SK-N-SH (cell line): ENCODE data around the gene PDGFC.

Experiments used
- JUND ChIP-seq: IDR thresholded peaks from 2 replicates; pipeline ENCODE4 v1.4.0; 2012
- MXI1 ChIP-seq: IDR thresholded peaks from 2 replicates; pipeline ENCODE4 v1.6.1; 2012; ENCODE audit warnings: mild to moderate bottlenecking, low read depth, low read length, improper control_type of control experiment
- RCOR1 ChIP-seq: fragments of 150-350 bp; IDR thresholded peaks from 2 replicates; pipeline ENCODE4 v1.6.1; 2017; ENCODE audit warnings: antibody characterized with exemption, low read length
- RFX5 ChIP-seq: IDR thresholded peaks from 2 replicates; pipeline ENCODE4 v1.6.1; 2012; ENCODE audit warnings: mild to moderate bottlenecking, improper control_type of control experiment, low read length
- TAF1 ChIP-seq: IDR thresholded peaks from 2 replicates; pipeline ENCODE4 v1.6.1; 2012; ENCODE audit warnings: low read depth, mild to moderate bottlenecking, low read length, moderate library complexity, borderline replicate concordance
- TF ChIP-seq, protein P1 (sequence below): fragments of 200-600 bp; sonication (generic); IDR thresholded peaks from 2 replicates; pipeline ENCODE4 v1.6.1; 2017; ENCODE audit warnings: antibody characterized with exemption, mild to moderate bottlenecking, moderate library complexity
- TF ChIP-seq, protein P2 (sequence below): fragments of 150-350 bp; IDR thresholded peaks from 2 replicates; pipeline ENCODE4 v1.6.1; 2017; ENCODE audit warnings: antibody characterized with exemption, low read length, low read depth, borderline replicate concordance
- TF ChIP-seq, protein P3 (sequence below): fragments of 150-350 bp; IDR thresholded peaks from 2 replicates; pipeline ENCODE4 v1.6.1; 2016; ENCODE audit warnings: mild to moderate bottlenecking, low read depth, low read length
- TF ChIP-seq, protein P4 (sequence below): IDR thresholded peaks from 2 replicates; pipeline ENCODE4; 2012

DNA sequence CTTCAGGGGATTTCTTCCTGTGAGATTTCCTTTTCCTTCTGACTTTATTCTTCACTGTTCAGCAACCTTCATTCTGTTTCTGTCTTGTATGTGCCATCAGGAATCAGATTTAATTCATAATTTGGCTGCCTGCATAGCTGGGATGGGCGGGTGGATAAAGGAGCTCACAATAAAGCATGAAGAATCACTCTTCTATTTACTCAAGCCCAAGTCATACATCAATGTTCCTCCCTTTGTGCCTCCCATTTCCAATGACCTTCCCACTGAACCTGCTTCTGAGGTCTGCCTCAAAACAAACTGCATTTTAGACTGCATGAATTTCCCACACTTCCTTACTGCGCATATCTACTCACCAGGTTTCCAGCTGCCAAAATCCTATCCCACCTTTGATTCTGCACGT lies 14.0 kb downstream of the PDGFC start:
- TF ChIP-seq, protein P1, sequence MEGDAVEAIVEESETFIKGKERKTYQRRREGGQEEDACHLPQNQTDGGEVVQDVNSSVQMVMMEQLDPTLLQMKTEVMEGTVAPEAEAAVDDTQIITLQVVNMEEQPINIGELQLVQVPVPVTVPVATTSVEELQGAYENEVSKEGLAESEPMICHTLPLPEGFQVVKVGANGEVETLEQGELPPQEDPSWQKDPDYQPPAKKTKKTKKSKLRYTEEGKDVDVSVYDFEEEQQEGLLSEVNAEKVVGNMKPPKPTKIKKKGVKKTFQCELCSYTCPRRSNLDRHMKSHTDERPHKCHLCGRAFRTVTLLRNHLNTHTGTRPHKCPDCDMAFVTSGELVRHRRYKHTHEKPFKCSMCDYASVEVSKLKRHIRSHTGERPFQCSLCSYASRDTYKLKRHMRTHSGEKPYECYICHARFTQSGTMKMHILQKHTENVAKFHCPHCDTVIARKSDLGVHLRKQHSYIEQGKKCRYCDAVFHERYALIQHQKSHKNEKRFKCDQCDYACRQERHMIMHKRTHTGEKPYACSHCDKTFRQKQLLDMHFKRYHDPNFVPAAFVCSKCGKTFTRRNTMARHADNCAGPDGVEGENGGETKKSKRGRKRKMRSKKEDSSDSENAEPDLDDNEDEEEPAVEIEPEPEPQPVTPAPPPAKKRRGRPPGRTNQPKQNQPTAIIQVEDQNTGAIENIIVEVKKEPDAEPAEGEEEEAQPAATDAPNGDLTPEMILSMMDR = no peak
- no peak for TF ChIP-seq RCOR1
- no peak for TF ChIP-seq TAF1
- TF ChIP-seq, protein P2, sequence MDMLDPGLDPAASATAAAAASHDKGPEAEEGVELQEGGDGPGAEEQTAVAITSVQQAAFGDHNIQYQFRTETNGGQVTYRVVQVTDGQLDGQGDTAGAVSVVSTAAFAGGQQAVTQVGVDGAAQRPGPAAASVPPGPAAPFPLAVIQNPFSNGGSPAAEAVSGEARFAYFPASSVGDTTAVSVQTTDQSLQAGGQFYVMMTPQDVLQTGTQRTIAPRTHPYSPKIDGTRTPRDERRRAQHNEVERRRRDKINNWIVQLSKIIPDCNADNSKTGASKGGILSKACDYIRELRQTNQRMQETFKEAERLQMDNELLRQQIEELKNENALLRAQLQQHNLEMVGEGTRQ = no peak
- TF ChIP-seq, protein P3, sequence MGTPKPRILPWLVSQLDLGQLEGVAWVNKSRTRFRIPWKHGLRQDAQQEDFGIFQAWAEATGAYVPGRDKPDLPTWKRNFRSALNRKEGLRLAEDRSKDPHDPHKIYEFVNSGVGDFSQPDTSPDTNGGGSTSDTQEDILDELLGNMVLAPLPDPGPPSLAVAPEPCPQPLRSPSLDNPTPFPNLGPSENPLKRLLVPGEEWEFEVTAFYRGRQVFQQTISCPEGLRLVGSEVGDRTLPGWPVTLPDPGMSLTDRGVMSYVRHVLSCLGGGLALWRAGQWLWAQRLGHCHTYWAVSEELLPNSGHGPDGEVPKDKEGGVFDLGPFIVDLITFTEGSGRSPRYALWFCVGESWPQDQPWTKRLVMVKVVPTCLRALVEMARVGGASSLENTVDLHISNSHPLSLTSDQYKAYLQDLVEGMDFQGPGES = no peak
- no peak for TF ChIP-seq JUND
- no peak for TF ChIP-seq RFX5
- TF ChIP-seq, protein P4, sequence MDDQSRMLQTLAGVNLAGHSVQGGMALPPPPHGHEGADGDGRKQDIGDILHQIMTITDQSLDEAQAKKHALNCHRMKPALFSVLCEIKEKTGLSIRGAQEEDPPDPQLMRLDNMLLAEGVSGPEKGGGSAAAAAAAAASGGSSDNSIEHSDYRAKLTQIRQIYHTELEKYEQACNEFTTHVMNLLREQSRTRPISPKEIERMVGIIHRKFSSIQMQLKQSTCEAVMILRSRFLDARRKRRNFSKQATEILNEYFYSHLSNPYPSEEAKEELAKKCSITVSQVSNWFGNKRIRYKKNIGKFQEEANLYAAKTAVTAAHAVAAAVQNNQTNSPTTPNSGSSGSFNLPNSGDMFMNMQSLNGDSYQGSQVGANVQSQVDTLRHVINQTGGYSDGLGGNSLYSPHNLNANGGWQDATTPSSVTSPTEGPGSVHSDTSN = no peak
- no peak for TF ChIP-seq MXI1
